GM21576 (cell line): ENCODE results near the gene LIMK2.
"Not testable (repeated sequence)": the region's sequence is repeated elsewhere in the genome, so short reads cannot be mapped to it uniquely, and the experiment has no call there.

Source experiments
- ATAC-seq: cut with Tn5 transposase; IDR thresholded peaks from one replicate; pipeline ENCODE4 v1.9.1; 2021; ENCODE audit warnings: mild to moderate bottlenecking, moderate library complexity; ENCODE audit not compliant: unreplicated experiment

Gene LIMK2

DNA sequence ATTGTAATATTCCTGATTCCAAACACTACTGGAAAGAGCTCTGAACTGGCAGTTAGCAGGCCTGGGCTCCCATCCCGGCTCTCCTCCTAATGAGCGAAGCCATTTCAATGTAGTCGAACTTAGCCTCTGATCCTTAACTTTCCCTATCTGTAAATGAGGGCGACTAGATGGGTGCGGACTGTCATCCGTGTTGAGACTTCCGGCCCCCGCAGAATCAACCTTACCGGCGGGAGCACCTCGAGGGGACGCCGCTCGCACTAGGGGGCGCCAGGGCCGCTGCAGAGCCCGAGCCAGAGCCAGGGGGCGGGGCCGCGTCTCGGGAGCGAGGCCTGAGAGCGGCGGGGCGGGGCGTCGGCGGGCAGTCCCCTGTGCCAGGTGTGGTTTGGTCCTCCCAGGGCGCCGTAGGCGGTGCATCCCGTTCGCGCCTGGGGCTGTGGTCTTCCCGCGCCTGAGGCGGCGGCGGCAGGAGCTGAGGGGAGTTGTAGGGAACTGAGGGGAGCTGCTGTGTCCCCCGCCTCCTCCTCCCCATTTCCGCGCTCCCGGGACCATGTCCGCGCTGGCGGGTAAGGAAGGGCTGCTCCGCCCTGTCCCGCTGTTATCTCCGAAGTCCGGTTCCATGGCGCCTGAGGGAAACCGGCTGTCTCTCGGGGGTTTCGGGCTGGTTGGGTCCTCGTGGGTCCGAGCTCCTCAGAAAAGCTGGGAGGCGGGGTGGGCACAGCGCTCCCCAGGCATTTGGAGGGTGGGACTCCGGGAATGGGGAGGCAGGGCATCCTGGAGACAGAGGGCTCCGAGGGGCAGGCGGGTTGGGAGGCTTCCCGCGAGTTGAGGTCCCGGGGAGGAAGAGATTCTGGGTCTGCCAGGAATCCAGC lies at the start of gene LIMK2:
LIMK2 (plus strand) TSS at position 437 of the 869 bp plus-strand sequence; CDS start at position 548, 111 bp downstream.
- peak; percentile 73 for ATAC-seq

DNA sequence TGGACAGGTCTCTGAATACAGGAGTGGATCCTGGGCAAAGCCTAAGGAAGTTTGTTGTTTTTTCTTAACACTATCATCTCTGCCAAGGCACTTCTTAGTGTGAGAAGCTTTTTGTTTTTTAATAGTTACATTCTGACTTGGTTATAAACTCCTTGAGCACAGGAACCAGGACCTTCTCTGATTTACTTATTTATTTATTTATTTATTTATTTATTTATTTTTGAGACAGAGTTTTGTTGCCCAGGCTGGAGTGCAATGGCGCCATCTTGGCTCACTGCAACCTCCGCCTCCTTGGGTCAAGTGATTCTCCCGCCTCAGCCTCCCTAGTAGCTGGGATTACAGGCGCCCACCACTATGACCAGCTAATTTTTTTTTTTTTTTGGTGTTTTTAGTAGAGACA lies 41.1 kb upstream of the LIMK2 start:
- ATAC-seq = no peak

DNA sequence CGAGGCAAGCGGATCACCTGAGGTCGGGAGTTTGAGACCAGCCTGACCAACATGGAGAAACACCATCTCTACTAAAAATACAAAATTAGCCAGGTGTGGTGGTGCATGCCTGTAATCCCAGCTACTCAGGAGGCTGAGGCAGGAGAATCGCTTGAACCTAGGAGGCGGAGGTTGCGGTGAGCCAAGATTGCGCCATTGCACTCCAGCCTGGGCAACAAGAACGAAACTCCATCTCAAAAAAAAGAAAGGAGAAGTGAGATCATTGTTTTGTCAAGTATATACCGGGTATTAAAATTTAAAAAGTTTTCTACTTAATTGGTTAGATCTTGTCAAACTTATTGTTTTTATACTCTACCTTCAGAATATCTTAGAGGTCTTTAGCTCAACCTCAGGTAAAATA lies 40.4 kb upstream of the LIMK2 start:
- ATAC-seq = not testable (repeated sequence)

DNA sequence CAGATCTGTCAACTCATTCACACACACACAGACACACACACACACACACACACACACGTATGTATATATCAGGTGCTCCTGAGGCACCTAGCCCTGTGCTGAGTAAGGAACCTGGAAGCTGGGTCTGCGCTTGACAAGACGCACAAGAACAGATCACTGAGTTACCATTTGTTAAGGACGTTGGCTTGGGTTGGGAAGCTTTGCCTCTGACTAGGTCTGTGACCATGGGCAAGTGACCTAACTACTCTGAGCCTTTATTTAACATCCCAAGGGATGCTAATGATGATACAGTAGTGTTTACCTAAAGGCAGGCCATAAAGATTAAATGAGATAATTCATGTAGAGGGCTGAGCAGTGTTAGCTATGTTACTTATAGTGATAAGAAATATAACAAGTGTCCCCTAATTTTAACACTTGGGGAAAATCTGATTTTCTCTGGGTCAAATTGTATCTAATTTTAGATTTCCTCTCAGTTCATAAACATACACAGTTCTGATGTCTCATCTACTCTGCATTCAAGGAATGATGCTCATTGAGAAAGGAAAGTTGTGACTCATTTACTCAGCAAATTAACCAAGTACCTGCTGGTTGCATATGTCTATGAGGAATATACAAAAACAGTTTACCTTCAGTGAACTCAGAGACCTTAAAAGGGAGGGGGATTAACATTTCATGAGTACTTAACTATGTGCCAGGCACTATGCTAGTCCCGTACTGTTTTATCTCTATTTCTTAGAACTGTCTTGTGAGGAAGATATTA lies 38.5 kb upstream of the LIMK2 start:
- ATAC-seq = no peak

DNA sequence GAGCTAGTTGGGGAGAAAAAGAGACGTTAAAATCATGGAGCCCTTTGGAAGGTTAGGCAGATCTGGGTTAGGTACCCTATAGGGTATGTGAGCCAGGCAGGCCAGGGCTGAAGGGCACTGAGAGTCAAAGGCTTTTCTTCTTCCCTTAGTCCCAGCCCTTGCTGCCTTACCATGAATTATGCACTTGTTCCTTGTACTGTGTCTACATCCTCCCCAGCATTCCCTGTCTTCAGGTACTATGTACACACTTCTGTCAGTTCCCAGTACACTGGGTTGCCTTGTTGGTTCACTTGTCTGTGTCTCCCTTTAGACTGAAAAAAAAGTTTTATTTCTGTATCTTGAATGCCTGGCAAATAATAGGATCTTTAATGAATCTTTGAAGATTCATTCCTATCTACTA lies 35.2 kb upstream of the LIMK2 start:
- ATAC-seq = no peak

DNA sequence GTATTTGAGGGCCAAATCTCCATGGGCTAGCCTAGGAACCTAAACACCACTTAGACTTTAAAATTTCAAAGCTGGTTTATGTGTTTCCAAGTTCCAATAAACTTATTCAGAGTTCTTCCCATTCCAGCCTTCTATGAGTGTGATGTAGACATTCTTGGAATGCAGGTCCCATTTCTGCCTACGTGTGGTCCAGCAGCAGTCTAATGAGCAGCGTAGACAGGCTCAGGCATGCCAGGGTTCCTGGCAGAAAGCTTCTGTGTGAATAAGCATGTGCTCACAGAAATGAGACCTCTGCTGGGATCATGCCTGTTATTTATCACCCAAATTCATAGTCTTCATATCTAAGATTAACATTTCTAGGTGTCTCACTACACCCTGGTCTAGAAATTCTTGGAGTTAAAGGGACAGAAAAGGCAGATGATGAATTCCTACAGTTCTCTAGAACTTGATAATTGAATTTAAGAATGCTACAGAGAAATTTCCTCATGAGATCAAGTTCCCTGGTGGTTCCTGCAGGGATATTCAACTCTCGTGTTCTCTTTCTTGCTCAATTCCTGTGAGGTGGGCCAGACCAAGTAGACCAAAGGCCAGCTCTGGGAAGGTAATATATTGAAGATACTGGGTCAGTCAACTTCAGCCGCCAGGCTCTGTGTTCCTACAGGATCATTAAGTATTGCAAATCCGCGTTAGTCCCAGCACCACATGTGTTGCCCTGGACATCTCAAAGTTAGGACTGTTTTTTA lies 34.5 kb upstream of the LIMK2 start:
- ATAC-seq = no peak

DNA sequence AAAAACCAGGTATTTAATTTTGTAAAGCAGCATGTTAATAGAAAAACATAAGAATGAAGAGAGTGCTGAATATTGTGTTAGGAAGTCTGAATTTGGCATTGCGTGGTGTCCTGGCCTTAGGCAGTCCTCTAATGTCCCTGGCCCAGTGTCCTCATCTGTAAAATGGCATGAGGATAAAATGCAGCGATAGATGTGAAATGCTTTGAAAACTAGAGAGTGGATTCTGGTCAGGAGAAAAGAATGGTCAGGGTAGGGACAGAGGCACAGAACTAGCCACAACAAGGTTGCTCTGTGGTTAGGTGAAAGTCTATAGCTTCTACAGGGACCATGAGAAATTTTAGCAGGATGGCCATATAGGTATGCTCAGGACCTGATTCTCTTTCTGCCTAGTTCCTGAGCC lies 33.2 kb upstream of the LIMK2 start:
- no peak for ATAC-seq

DNA sequence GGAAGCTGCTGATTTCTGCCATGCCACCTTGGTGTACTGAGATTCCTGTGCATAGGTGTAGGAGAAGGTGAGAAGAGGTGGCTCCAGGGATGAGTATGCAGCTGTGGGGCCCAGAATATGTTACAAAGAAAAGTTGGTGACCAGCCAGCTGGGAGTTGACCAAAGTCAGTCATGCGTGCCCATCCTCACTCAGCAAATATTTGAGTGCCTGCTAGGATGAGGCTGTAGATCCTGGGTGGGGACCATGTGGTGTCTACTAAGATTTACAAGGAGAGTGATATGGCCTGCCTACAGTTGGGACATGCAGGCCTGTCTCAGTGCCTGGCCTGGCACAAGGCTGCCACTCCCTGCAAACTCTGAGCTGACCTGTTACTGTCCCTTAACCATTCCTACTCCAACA lies 32.8 kb upstream of the LIMK2 start:
- ATAC-seq = no peak

DNA sequence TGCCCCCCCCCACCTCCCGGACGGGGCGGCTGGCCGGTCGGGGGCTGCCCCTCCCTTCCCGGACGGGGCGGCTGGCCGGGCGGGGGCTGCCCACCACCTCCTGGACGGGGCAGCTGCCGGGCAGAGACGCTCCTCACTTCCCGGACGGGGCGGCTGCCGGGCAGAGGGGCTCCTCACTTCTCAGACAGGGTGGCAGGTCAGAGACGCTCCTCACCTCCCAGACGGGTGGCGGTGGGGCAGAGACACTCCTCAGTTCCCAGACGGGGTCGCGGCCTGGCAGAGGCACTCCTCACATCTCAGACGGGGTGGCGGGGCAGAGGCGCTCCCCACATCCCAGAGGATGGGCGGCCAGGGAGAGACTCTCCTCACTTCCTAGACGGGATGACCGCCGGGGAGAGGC lies 28.1 kb upstream of the LIMK2 start:
- ATAC-seq = no peak

DNA sequence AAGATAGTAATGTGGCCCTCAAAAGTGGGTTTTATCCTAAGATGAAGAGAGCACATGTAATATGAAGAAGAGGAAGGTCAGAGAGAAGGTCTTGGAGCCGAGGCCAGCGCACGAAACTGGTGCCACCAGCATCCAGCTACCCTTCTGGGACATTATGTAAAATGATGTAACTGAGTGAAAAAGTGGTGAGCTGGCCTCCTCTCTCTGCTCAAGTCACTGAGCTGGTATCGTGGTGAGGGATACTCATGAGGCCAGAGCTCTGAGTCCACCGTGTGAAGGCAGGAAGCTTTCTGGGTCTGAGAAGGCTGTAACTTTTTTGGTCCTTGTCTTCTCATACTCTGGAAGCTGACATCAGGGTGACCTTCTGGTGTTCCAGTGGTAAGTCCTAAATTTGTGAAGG lies 27.0 kb upstream of the LIMK2 start:
- ATAC-seq = no peak

DNA sequence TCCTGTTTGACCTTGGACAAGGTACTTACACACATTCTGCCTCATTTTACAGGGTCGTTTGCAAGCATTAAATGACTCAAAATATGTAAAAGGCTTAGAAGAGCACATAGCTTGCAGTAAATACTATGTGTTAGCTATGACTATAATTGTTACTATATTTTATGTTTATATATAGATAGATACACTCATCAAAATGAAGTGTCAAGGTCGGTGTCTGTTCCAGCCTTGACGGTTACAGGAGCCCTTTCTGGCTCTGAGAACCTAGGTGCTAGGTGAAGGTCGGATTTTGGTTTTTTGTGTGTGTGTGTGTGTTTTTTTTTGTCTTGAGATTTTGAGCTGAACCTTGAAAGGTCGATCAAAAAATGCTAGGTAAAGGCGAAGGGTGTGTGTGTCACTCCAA lies 24.5 kb upstream of the LIMK2 start:
- ATAC-seq = no peak

DNA sequence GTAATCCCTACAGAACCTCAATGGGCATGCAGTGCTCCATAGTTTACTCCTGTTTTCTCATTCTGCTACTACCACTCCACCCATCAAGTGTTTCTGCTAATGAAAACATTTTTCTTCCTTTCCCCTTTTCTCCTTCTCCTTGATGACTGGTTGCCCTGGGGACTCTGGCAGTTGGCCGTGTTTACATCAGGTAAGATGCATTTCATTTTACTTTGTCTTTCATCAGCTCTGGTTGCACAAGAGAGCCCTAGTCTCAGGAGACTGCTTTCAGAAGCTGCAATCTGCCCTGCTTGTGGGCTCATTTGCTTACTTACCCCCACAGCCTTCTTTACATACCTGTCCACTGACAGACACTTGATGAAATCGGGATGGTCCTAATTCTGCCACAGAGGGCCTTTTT lies 19.6 kb upstream of the LIMK2 start:
- no peak for ATAC-seq

DNA sequence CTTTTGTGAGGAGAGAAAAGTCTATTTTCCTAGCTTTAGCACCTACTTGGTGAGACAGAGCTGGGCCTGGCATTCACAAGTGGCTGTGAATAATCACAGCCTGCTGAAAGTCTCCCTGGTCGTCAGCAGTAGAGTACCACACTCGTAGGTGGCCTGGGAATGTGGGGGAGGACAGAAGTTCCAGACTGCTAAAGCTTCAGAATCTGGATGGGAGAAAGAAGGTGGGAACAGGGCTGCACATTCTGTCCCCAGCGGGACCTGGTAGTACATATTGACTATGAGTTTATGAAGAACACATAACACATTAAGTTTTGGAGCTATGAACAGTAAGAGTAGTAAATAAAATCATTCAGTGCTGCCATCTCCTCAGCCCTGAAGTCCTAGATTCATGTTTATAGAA lies 19.0 kb upstream of the LIMK2 start:
- no peak for ATAC-seq

DNA sequence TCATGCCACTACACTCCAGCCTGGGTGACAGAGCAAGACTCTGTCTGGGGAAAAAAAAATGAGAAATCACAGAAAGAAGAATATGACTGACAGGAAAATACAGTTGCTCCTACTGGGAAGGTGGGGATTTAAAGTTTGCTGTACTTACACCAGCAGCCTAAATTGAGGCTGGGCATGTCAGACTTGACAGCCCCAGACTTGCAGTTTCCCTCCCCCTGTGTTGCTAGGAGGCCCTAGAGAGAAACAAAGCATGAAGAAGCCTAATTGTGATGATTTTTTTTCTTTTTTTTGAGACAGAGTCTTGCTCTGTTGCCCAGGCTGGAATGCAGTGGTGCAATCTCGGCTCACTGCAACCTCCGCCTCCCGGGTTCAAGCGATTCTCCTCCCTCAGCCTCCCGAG lies 17.4 kb upstream of the LIMK2 start:
- not testable (repeated sequence) for ATAC-seq

DNA sequence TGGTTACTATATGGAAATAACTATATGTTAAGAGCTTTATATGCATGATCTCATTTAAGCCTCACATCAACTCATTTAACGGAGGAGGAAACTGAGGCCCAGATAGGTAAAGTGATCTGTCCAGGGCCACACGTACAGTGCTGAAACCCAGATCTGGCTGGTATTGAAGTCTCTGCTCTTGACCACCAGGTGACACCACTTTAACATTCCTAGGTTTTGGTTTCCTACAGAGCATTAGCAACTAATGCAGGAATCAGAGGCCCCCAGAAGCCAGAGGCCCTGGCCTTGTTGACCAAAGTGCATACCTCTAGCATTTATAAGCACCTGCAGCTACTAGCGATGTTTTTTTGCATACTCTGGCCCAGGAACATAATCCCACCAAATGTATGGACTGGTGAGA lies 12.9 kb upstream of the LIMK2 start:
- ATAC-seq = no peak

DNA sequence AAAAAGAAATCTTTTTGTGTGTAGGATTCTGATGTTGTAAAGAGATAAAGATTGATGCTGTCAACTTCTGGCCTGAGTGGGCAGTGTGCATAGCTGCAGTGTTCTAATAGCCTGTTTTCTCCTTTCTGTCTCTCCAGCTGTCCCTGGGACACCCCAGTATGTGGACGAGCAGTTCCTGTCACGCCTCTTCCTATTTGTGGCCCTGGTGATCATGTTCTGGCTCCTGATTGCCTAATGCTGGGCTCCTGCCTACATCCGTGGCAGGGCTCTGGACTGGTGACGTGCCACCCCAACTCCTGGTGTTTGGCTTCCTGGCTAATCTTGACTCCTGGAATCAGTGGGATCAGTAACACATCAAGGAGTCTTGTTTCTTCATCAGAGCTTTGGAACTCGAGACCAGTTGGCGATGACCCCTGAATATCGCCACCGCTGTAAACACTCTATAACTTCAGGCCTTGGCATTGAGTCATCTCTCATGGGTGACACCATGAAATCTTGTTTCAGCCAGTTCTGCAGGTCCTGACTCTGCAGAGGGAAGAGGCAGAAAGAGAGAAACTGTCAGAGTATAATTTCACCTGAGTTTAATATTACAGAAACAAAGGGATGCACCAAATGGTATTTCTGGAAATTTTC lies 7.6 kb upstream of the LIMK2 start:
- ATAC-seq = not testable (repeated sequence)

DNA sequence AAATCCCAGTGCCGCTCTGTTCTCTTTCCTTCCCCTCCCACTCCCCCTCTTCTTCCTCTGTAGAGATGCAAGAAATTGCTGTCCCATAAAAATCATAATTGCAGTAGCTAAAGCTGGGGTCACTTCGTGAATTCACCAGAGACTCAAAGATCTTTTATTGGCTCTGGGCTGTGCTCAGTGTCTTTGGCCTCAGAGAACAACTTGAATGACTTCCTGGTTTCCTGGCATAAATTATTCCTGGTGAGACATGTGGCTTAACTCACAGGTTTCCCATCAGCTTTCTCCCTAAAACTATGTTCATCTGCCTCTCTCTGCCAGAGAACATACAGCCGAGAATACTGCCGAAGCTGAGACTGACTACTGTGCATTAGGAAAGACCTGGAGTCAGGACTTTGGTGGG lies 7.0 kb upstream of the LIMK2 start:
- ATAC-seq = not testable (repeated sequence)

DNA sequence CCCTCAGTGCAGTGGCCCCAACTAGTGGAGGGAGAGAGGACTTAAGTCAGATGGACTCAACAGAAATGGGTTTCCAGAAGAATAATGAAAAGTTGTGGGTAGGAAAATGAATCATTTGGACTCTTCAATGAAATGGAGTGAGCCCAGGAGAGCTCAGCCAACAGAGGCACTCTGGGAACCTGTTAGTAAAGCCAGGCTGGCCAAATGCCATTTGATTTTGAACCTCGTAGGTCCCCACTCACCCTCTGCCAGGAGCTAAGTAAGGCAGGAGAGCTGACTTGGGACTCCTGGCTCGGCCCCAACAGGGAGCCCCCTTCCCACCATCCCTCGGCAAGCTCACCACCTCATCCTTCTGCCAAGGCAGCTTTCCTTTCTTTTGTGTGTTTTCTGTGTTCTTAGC lies 5.6 kb upstream of the LIMK2 start:
- ATAC-seq = not testable (repeated sequence)

DNA sequence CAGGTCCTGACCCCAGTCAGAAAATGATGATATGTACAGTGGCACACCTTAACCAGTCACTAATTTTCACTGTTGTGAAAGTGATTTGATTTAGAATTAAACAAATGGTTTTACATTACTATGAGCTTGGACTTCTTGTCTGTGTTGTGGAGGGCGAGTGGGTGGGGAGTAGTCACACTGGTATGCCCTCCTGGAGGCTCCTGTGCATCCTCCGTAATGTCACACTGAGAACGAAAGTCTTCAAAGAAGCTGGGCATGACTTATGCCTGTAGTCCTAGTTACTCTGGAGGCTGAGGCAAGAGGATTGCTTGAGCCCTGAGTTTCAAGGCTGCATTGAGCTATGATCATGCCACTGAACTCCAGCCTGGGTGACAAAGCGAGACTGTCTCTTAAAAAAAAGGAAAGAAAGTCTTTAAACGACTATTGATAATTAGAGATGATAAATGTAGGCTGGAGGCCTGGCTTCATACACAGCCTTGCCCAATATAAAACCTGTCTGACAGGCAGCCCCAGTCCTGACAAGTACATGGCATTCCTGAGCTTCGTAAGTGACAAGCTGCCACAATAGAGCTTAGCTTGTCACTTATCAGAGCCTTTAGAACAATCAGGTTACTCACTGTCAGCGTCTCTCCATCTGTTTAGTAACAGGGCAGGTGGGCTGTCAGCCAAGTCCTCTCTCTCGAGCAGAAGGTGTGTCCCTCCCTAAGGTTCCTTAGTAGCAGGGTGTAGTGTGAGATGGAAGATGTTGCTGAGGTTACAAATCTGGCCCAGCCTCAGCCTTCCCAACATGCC lies 5.0 kb upstream of the LIMK2 start:
- no peak for ATAC-seq
